ENCODE results near the gene PRDM2.

The PRDM2 gene

GRCh38 chr1:13784971-13785370 lies 85.0 kb downstream of the PRDM2 start:
- no peak for TF ChIP-seq MYC (IDR thresholded peaks at IDR 0.05; ENCODE audit: low read depth, low read length)
- TF ChIP-seq POLR2A (IDR thresholded peaks at IDR 0.05; ENCODE audit: extremely low read depth, insufficient read length), result no peak
- TF ChIP-seq MAX (IDR thresholded peaks at IDR 0.05; ENCODE audit: low read depth, low read length), result no peak
- TF ChIP-seq CTCF (IDR thresholded peaks at IDR 0.05; ENCODE audit: low read depth, low read length), result no peak
- no peak overlapping the region for H3K4me3 ChIP-seq (ENCODE audit: low read depth, low read length)
- DNase-seq (ENCODE audit: low read depth), result no peak

DNA sequence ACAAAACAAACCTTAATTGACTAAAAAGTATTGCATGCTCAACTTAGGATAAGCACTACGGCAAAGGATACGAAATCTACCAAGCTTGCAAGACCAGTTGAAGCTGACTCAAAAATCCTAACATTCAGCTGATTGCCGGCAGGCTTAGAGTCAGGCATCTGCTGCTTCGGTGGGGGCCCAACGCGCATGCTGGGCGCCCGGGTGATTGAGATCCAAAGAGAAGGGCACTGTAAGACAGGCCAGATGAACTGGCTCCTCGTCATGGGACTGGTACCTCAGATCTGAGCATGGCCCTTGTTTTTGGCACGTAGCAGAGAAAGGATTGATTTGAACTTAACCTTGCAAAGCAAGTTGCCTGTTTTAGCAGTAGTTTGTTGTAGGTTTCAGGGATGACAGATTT lies 86.6 kb downstream of the PRDM2 start:
- no peak overlapping the region for H3K4me3 ChIP-seq (ENCODE audit: low read depth, low read length)
- no peak for DNase-seq (ENCODE audit: low read depth)
- TF ChIP-seq MYC (IDR thresholded peaks at IDR 0.05; ENCODE audit: low read depth, low read length) (no peak), CTCF (IDR thresholded peaks at IDR 0.05; ENCODE audit: low read depth, low read length) (no peak), POLR2A (IDR thresholded peaks at IDR 0.05; ENCODE audit: extremely low read depth, insufficient read length) (no peak), MAX (IDR thresholded peaks at IDR 0.05; ENCODE audit: low read depth, low read length) (no peak)

GRCh38 chr1:13788795-13789194 lies 88.8 kb downstream of the PRDM2 start:
- TF ChIP-seq CTCF (IDR thresholded peaks at IDR 0.05; ENCODE audit: low read depth, low read length) (no peak), MAX (IDR thresholded peaks at IDR 0.05; ENCODE audit: low read depth, low read length) (no peak), MYC (IDR thresholded peaks at IDR 0.05; ENCODE audit: low read depth, low read length) (no peak), POLR2A (IDR thresholded peaks at IDR 0.05; ENCODE audit: extremely low read depth, insufficient read length) (no peak)
- H3K4me3 ChIP-seq (ENCODE audit: low read depth, low read length), result no peak overlapping the region
- no peak for DNase-seq (ENCODE audit: low read depth)

DNA sequence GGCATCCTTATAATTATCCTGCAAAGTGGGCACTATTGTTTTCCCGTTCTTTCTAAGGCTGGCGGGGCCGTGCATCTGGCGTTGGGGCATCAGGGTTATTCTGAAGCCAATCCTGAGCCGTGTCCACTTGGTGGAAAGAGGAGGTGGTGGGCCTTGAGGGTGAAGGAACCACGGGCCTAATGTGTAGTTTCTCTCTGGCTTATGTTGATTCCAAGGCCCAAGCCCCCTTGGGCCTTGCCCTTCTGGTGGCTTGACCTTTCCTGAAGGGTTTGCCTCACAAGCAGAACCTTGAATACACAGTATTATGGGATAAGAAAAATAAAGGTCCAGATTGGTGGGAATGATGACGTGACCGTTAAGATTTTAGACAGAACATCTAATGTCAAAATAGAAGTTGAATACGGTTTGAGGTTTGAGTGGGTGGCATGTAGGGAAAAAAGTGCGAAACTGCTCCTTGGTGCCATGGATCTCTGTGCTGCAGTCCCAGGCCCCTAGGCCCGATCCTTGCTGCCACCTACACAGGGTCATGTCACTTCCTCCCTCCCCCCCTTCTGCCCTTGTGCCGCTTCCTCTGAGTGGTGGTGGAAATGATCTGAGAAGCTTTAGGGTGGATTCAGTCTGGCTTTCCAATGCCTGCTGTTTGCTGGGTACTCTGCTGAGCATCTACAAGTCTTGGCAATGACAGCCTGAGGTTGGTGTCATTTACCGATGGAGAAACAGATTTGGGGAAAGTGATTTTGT lies 90.5 kb downstream of the PRDM2 start:
- DNase-seq (ENCODE audit: low read depth), result no peak
- TF ChIP-seq MAX (IDR thresholded peaks at IDR 0.05; ENCODE audit: low read depth, low read length), result no peak
- no peak for TF ChIP-seq MYC (IDR thresholded peaks at IDR 0.05; ENCODE audit: low read depth, low read length)
- no peak for TF ChIP-seq POLR2A (IDR thresholded peaks at IDR 0.05; ENCODE audit: extremely low read depth, insufficient read length)
- no peak for TF ChIP-seq CTCF (IDR thresholded peaks at IDR 0.05; ENCODE audit: low read depth, low read length)
- no peak overlapping the region for H3K4me3 ChIP-seq (ENCODE audit: low read depth, low read length)

DNA sequence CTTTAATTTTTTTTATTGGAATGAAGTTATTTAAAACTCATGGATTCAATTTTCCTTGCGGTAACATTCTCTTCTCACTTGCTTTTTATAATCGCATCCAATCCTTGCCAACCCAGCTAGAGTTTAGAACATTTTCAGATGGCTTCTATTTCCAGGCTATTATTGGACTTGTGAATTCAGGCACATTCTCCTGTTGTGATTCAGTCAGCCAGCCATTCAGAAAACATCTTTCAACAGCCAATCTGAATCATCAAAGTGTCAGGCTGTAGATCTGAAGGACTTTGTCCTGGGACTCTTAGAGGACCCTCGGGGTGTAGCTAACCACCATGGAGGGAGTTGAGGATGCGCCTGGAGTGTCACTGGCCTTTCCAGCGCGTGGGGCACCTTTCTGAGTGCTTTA lies 92.4 kb downstream of the PRDM2 start:
- H3K4me3 ChIP-seq (ENCODE audit: low read depth, low read length), result no peak overlapping the region
- TF ChIP-seq MYC (IDR thresholded peaks at IDR 0.05; ENCODE audit: low read depth, low read length), result no peak
- no peak for TF ChIP-seq MAX (IDR thresholded peaks at IDR 0.05; ENCODE audit: low read depth, low read length)
- TF ChIP-seq CTCF (IDR thresholded peaks at IDR 0.05; ENCODE audit: low read depth, low read length), result no peak
- DNase-seq (ENCODE audit: low read depth), result no peak

Data from NB4 (cell line).